GM18907 (cell line): Measurements from ENCODE around the gene MED7.

ENCODE experiments used
- ATAC-seq: cut with Tn5 transposase; IDR thresholded peaks from one replicate; pipeline ENCODE4 v1.9.1; 2021; ENCODE audit warnings: mild to moderate bottlenecking, moderate library complexity; ENCODE audit not compliant: unreplicated experiment

MED7 gene

GRCh38 chr5:157107508-157107907 lies 35.2 kb downstream of the MED7 start:
- no peak for ATAC-seq

- ATAC-seq: peak; percentile 35
Measured at GRCh38 chr5:157106630-157107461, 35.8 kb downstream of the MED7 start.

- ATAC-seq: peak; percentile 43
Measured at GRCh38 chr5:157100140-157100679, 42.5 kb downstream of the MED7 start.

GRCh38 chr5:157088342-157088990 lies 54.2 kb downstream of the MED7 start:
- ATAC-seq: peak; percentile 76
